Esophagus squamous epithelium (tissue), 5 donors: ENCODE data around the gene MCC. TPM values are rescaled to one million over a fixed set of nuclear protein-coding genes. Genes with fewer than 3 reads are reported as not detected.

Source experiments
- DNase-seq: peaks from one replicate; lab custom pipeline; 2025; lab: John Stamatoyannopoulos, UW
- H3K27ac ChIP-seq, 4 donors: fragments of 200-600 bp; sonication (generic); one replicate each; pipeline ENCODE4 v1.5.1; 2016 to 2019; ENCODE audit warnings: mild to moderate bottlenecking in 1 of 4
- H3K27me3 ChIP-seq, 4 donors: fragments of 200-600 bp; sonication (generic); 1 replicate in 3 of 4; 2 replicates in 1 of 4; pipeline versions ENCODE4 v1.5.1 to v1.6.0; 2017 to 2021; ENCODE audit warnings: antibody characterized with exemption in 1 of 4
- H3K36me3 ChIP-seq, 3 donors: fragments of 200-600 bp; sonication (generic); one replicate each; pipeline ENCODE4 v1.5.1; 2016 to 2019
- H3K4me1 ChIP-seq, 3 donors: fragments of 200-600 bp; sonication (generic); one replicate each; pipeline ENCODE4 v1.5.1; 2017 to 2019
- H3K4me3 ChIP-seq, 4 donors: fragments of 200-600 bp; sonication (generic); 1 replicate in 3 of 4; 2 replicates in 1 of 4; pipeline ENCODE4 v1.5.1; 2016 to 2019; ENCODE audit warnings: mild to moderate bottlenecking in 2 of 4, moderate library complexity in 1 of 4
- H3K9me3 ChIP-seq, 3 donors: fragments of 200-600 bp; sonication (generic); one replicate each; pipeline ENCODE4 v1.5.1; 2016 to 2019
- CTCF ChIP-seq, 6 experiments: fragments of 450-650 bp in 4 of 6; fragments of 200-600 bp in 2 of 6; sonication (generic) in 2 of 6; IDR thresholded peaks; one replicate each; pipeline ENCODE4 v1.5.1; 2016 to 2019; ENCODE audit warnings: antibody characterized with exemption in 6 of 6, mild to moderate bottlenecking in 4 of 6, moderate library complexity in 4 of 6
- POLR2A ChIP-seq, 4 donors: fragments of 450-650 bp; IDR thresholded peaks; one replicate each; pipeline ENCODE4 v1.6.1; 2017; ENCODE audit warnings: antibody characterized with exemption in 4 of 4, mild to moderate bottlenecking in 4 of 4, moderate library complexity in 3 of 4
- WGBS, 2 donors: methylation state at CpG; one replicate each; pipeline ENCODE4 v1.1.5; 2018; 5-methylcytosine and 5-hydroxymethylcytosine counted together
- intact Hi-C: fragments of 100-400 bp; cut with DNase I; formaldehyde crosslinking; loops from one replicate; pipeline ENCODE4 v1.15.0; 2022
- total RNA-seq, 4 donors: library from RNA; depleted of rRNA; stranded (reverse); fragments of >200 nt; gene quantifications; one replicate each; pipeline ENCODE4 v1.1.0, GENCODE V29; 2016
- donor health status: DM: yes; HTN: yes; CAD: no.

Gene MCC
- total RNA-seq, 4 donors from 2014 or later = 41.6 to 45.4 (median 43.4) TPM

GRCh38 chr5:113450462-113450861 is 37.8 kb downstream of the MCC start:
- H3K9me3 ChIP-seq = peaks cover 0 to 4% (median 0%) of the 10 kb centered on the region in 3 donors
- H3K4me3 ChIP-seq = no peak overlapping the region
- no peak for DNase-seq
- no peak for TF ChIP-seq POLR2A (IDR thresholded peaks at IDR 0.05)
- TF ChIP-seq CTCF (IDR thresholded peaks at IDR 0.05) = no peak
- no peak overlapping the region for H3K27ac ChIP-seq
- H3K36me3 ChIP-seq = no peaks in the 10 kb centered on the region
- 66 to 68% methylated on average over 2 of the region's 2 CpGs for WGBS, 2 donors
- no peaks in the 10 kb centered on the region for H3K27me3 ChIP-seq
- no peaks in the 10 kb centered on the region for H3K4me1 ChIP-seq
- intact Hi-C loops = no loop called here

GRCh38 chr5:113448252-113448651 is 40.0 kb downstream of the MCC start:
- Histone ChIP-seq H3K27me3 (no peaks in the 10 kb centered on the region), H3K4me3 (no peak overlapping the region), H3K9me3 (peaks cover 0 to 5% (median 0%) of the 10 kb centered on the region in 3 donors), H3K36me3 (no peaks in the 10 kb centered on the region), H3K27ac (no peak overlapping the region), H3K4me1 (no peaks in the 10 kb centered on the region)
- 73 to 75% methylated on average over 3 of the region's 3 CpGs for WGBS, 2 donors
- intact Hi-C loops = no loop called here
- no peak for DNase-seq
- no peak for TF ChIP-seq CTCF (IDR thresholded peaks at IDR 0.05)
- TF ChIP-seq POLR2A (IDR thresholded peaks at IDR 0.05) = no peak

GRCh38 chr5:113447498-113448050 is 40.7 kb downstream of the MCC start:
- no peak overlapping the region for H3K27ac ChIP-seq
- H3K4me1 ChIP-seq = no peaks in the 10 kb centered on the region
- peaks cover 0 to 5% (median 0%) of the 10 kb centered on the region in 3 donors for H3K9me3 ChIP-seq
- 66 to 76% methylated on average over 4 of the region's 4 CpGs for WGBS, 2 donors
- no peak for DNase-seq
- intact Hi-C loops = no loop called here
- H3K4me3 ChIP-seq = no peak overlapping the region
- H3K36me3 ChIP-seq = no peaks in the 10 kb centered on the region
- H3K27me3 ChIP-seq = no peaks in the 10 kb centered on the region
- TF ChIP-seq CTCF (IDR thresholded peaks at IDR 0.05) (no peak), POLR2A (IDR thresholded peaks at IDR 0.05) (no peak)

GRCh38 chr5:113446358-113446927 is 41.8 kb downstream of the MCC start:
- no peak overlapping the region for H3K27ac ChIP-seq
- TF ChIP-seq CTCF (IDR thresholded peaks at IDR 0.05) = no peak
- no peak for TF ChIP-seq POLR2A (IDR thresholded peaks at IDR 0.05)
- intact Hi-C loops = no loop called here
- H3K4me3 ChIP-seq = no peak overlapping the region
- H3K4me1 ChIP-seq = no peaks in the 10 kb centered on the region
- WGBS, 2 donors = 70 to 72% methylated on average over 2 of the region's 2 CpGs
- DNase-seq = no peak
- no peaks in the 10 kb centered on the region for H3K36me3 ChIP-seq
- H3K9me3 ChIP-seq = peaks cover 0 to 5% (median 0%) of the 10 kb centered on the region in 3 donors
- H3K27me3 ChIP-seq = no peaks in the 10 kb centered on the region

GRCh38 chr5:113437111-113437510 is 51.1 kb downstream of the MCC start:
- no peaks in the 10 kb centered on the region for H3K9me3 ChIP-seq
- TF ChIP-seq POLR2A (IDR thresholded peaks at IDR 0.05) (no peak), CTCF (IDR thresholded peaks at IDR 0.05) (no peak)
- no peaks in the 10 kb centered on the region for H3K4me1 ChIP-seq
- WGBS, 2 donors = 33 to 43% methylated on average over 1 of the region's 1 CpG
- no peaks in the 10 kb centered on the region for H3K36me3 ChIP-seq
- intact Hi-C loops = no loop called here
- H3K4me3 ChIP-seq = no peak overlapping the region
- H3K27me3 ChIP-seq = no peaks in the 10 kb centered on the region
- no peak for DNase-seq
- H3K27ac ChIP-seq = no peak overlapping the region
